Brain microvascular endothelial cell (primary cell): ENCODE measurements around the gene NKX1-1.

Experiments used
- DNase-seq: peaks from one replicate; pipeline ENCODE4 v3.0.0-alpha.2; 2020
- H3K27ac ChIP-seq: fragments of 250-450 bp; sonication (Bioruptor Pico); 2 replicates; pipeline ENCODE4 v1.5.1; 2020; ENCODE audit warnings: mild to moderate bottlenecking, moderate library complexity
- H3K27me3 ChIP-seq: fragments of 250-450 bp; sonication (Bioruptor Pico); replicated peaks from 2 replicates; pipeline ENCODE4 v1.5.1; 2020; ENCODE audit warnings: mild to moderate bottlenecking
- H3K36me3 ChIP-seq: fragments of 250-450 bp; sonication (Bioruptor Pico); replicated peaks from 2 replicates; pipeline ENCODE4 v1.5.1; 2020; ENCODE audit warnings: mild to moderate bottlenecking
- H3K4me3 ChIP-seq: 2 replicates; pipeline ENCODE4 v1.5.1; 2011; ENCODE audit warnings: low read depth, mild to moderate bottlenecking, control low read depth, low read length, moderate library complexity
- CTCF ChIP-seq: IDR thresholded peaks from 2 replicates; pipeline ENCODE4 v1.5.1; 2011; ENCODE audit warnings: low read depth, mild to moderate bottlenecking, moderate library complexity, low read length, control low read depth, inconsistent platforms; ENCODE audit errors: missing control alignments
- in situ Hi-C: cut with HindIII; loops from 2 replicates; pipeline ENCODE4 v1.10.0; 2017; ENCODE audit warnings: low sequenced_read_pairs, low pct_ligation_motif_present

Gene NKX1-1

DNA sequence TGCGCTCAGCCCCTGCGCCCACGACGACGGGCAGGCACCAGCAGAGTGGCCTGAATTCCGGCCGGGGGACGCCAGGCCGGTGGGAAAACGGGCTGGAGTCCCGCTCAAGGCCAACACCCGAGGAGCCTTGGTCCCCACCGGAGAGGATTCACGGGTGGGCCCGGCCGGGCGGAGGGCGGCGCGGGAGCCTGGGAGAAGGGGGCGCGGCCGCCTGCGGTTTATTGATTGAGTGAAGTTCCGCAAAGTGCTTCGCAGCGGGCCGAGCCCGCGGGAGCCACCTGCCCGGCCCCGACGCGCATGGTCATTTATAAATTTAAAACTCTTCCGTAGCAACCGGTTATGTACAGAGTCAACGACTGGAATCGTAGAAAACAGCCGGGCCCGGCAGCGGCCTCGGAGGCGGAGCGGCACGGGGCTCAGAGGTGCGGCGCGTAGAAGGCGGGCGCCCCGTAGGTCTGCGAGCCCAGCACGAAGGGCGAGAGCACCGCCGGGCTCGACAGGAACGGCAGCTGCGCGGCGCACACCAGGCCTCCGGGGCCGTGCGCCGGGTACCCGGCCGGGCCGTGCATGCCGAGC lies 3.6 kb downstream of the NKX1-1 start:
- Histone ChIP-seq H3K36me3 (no peaks in the 10 kb centered on the region), H3K27me3 (peaks cover 70% of the 10 kb centered on the region), H3K27ac (no peak overlapping the region), H3K4me3 (no peak overlapping the region)
- in situ Hi-C loops, result no loop called here
- no peak for TF ChIP-seq CTCF
- DNase-seq, result no peak

- no peaks in the 10 kb centered on the region for H3K36me3 ChIP-seq
- no peak overlapping the region for H3K4me3 ChIP-seq
Measured at GRCh38 chr4:1402021-1402515, 4.2 kb downstream of the NKX1-1 start.

DNA sequence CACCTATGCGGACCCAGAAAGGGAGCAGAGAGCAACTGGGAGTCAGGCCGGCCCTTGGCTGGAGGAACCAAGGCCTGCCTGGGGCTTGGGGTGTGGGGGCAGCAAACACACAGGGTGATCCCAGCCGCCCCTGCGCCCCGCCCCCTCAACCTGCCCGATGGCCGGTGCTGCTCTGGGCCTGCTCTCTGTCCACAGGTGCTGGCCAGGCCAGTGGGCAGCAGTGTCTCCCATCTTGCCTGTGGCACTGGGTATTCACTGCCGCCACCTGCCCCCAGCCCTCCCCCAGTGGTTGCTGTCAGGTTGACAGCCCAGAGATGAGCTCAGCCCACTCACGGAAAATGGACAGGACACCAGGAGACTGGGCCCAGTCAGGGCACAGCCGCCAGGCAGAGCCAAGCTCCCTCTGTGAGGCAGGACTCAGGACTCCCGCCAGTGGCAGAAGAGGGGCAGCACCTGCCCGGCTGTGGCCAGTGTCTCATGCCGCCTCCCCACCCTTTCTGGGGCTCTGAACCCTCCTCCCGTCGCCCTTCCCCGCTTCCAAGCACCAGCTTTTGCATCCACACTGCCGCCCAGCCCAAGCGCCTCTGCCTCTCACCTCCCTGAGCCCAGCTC lies 4.7 kb downstream of the NKX1-1 start:
- Histone ChIP-seq H3K27ac (no peak overlapping the region), H3K4me3 (no peak overlapping the region), H3K36me3 (no peaks in the 10 kb centered on the region), H3K27me3 (peaks cover 59% of the 10 kb centered on the region)
- in situ Hi-C loops, result no loop called here
- no peak for DNase-seq
- no peak for TF ChIP-seq CTCF

More at GRCh38 chr4:1402021-1402515, 4.2 kb downstream of the NKX1-1 start:
- H3K27ac ChIP-seq, result no peak overlapping the region
- in situ Hi-C loops, result no loop called here
- no peak for DNase-seq
- peaks cover 65% of the 10 kb centered on the region for H3K27me3 ChIP-seq
- no peak for TF ChIP-seq CTCF

DNA sequence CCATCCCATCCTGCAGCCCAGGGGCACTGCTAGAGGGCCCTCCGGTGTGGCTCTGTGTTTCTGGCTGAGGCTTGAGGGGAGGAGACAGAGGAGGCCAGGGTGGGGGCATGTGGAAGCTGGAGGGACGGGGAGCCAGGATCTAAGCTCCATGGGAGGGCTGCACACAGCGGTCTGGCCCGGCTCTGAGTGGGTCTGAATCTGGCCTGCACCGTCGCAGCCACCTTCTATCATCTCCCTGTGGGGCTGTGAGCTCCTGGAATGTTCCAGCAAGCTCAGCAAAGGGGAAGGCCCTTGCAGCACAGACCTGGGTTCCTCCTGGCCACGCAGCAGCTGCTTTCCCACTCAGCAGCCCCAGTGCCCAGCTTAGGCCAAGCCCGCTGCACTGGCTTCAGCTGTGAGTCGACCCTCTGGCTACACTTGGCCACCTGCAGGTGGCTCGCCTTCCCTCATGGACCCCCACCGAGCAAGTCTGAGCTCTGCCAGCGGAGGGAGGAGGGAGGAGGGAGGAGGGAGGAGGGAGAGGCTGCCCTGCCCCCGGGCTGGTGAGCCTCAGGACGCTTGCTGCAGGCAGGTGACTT lies 5.3 kb downstream of the NKX1-1 start:
- no peak for TF ChIP-seq CTCF
- Histone ChIP-seq H3K36me3 (no peaks in the 10 kb centered on the region), H3K27me3 (peaks cover 53% of the 10 kb centered on the region), H3K27ac (no peak overlapping the region), H3K4me3 (no peak overlapping the region)
- DNase-seq, result no peak
- in situ Hi-C loops, result no loop called here

DNA sequence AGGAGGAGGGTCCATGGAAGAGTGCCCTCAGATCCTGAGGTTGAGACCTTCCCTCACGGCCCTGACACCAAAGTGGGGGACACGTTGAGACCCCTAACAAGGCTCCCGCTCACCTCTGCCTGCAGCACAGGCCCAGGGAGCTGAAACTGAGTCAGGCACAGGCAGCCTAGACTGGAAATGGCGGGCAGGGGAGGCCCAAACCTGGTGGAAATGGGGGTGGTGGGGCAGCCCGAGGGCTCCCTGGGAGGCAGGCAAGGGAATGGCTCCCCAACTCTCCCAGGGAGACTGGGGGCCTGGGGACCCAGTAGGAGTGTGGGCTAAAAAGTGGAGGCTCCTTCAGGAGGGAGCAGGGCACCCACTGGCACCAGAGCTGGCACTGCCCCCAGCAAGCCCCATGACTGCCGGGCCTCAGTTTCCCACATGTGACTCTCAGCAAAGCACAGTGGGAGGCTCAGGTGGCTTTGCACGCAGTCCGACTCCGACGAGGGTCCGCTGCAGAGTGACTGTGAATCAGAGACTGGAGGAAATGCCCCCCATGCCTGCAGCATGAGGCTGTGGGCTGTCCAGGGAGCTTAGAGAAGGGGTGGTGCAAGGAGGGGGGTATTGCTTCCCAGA lies 5.9 kb downstream of the NKX1-1 start:
- in situ Hi-C loops, result no loop called here
- no peaks in the 10 kb centered on the region for H3K36me3 ChIP-seq
- H3K27me3 ChIP-seq, result peaks cover 49% of the 10 kb centered on the region
- TF ChIP-seq CTCF, result no peak
- no peak overlapping the region for H3K27ac ChIP-seq
- DNase-seq, result no peak
- no peak overlapping the region for H3K4me3 ChIP-seq
